T-cell (primary cell): ENCODE results near the gene HBP1. TPM values are rescaled to one million over a fixed set of nuclear protein-coding genes. Genes with fewer than 3 reads are reported as not detected.
A peak's percentile ranks its signal among the peaks of the same experiment; 100 is the strongest.
"Not testable (repeated sequence)": the region's sequence is repeated elsewhere in the genome, so short reads cannot be mapped to it uniquely, and the experiment has no call there.

Experiments
- ATAC-seq, 4 experiments: fragments of 200-7000 bp in 3 of 4; fragments of 150-1000 bp in 1 of 4; cut with Tn5 transposase; replicated peaks in 1 of 4; 1 replicate in 3 of 4; 2 replicates in 1 of 4; pipeline ENCODE4 v1.10.0; 2021; ENCODE audit warnings: moderate library complexity in 3 of 4, mild to moderate bottlenecking in 2 of 4, moderate number of reproducible peaks in 1 of 4
- CTCF ChIA-PET, 2 donors: fragments of 300-600 bp; sonication (Branson Sonifier 250); formaldehyde crosslinking; loops; one replicate each; lab custom pipeline; 2022; ENCODE audit warnings: antibody characterized with exemption in 2 of 2; lab: Charles Lee
- POLR2A ChIA-PET, 2 donors: fragments of 300-600 bp; sonication (Branson Sonifier 250); formaldehyde crosslinking; loops; one replicate each; lab custom pipeline; 2022; ENCODE audit warnings: antibody characterized with exemption in 2 of 2; lab: Charles Lee
- DNase-seq, 35 experiments: peaks; one replicate each; pipeline versions ENCODE4 v3.0.0 to v3.0.0-alpha.2; 2013 to 2023
- H3K27ac ChIP-seq: one replicate; pipeline ENCODE4 v1.5.1; 2013; ENCODE audit warnings: low read length
- H3K27me3 ChIP-seq, 2 experiments: replicated peaks in 1 of 2; 1 replicate in 1 of 2; 2 replicates in 1 of 2; pipeline versions ENCODE4 v1.6.1 to v1.7.0; 2013; ENCODE audit warnings: low read length in 1 of 2, mixed read lengths in 1 of 2; ENCODE audit not compliant: control insufficient read depth in 2 of 2, insufficient read depth in 2 of 2; ENCODE audit errors: extremely low read depth in 1 of 2
- H3K36me3 ChIP-seq, 2 donors: 1 replicate in 1 of 2; 2 replicates in 1 of 2; pipeline versions ENCODE4 v1.6.1 to v1.7.0; 2013; ENCODE audit warnings: low read length in 1 of 2; ENCODE audit not compliant: control insufficient read depth in 2 of 2, insufficient read depth in 1 of 2; ENCODE audit errors: extremely low read depth in 1 of 2
- H3K4me1 ChIP-seq, 2 experiments: 1 replicate in 1 of 2; 2 replicates in 1 of 2; pipeline versions ENCODE4 v1.6.1 to v1.7.0; 2013; ENCODE audit warnings: low read length in 2 of 2, mixed read lengths in 1 of 2; ENCODE audit not compliant: insufficient read depth in 2 of 2, control insufficient read depth in 1 of 2; ENCODE audit errors: extremely low read depth in 1 of 2
- H3K4me3 ChIP-seq, 2 donors: 1 replicate in 1 of 2; 2 replicates in 1 of 2; pipeline versions ENCODE4 v1.5.1 to v1.7.0; 2013; ENCODE audit warnings: mild to moderate bottlenecking in 2 of 2, low read length in 1 of 2, moderate library complexity in 1 of 2; ENCODE audit not compliant: control insufficient read depth in 1 of 2; ENCODE audit errors: extremely low read depth in 1 of 2
- H3K9me3 ChIP-seq: 2 replicates; pipeline ENCODE4 v1.7.0; 2013
- H3K27ac Mint-ChIP-seq, 2 donors: one replicate each; pipeline ENCODE4 v1.8.0; 2020 to 2021; ENCODE audit warnings: mild to moderate bottlenecking in 2 of 2, mixed read lengths in 2 of 2
- H3K27me3 Mint-ChIP-seq, 2 donors: one replicate each; pipeline ENCODE4 v1.8.0; 2021 to 2022; ENCODE audit warnings: mixed read lengths in 2 of 2
- H3K36me3 Mint-ChIP-seq: one replicate; pipeline ENCODE4 v1.8.0; 2021; ENCODE audit warnings: mixed read lengths
- H3K4me1 Mint-ChIP-seq, 3 donors: one replicate each; pipeline ENCODE4 v1.8.0; 2020 to 2022; ENCODE audit warnings: mixed read lengths in 3 of 3, mild to moderate bottlenecking in 1 of 3
- H3K4me3 Mint-ChIP-seq, 3 donors: one replicate each; pipeline ENCODE4 v1.8.0; 2020 to 2022; ENCODE audit warnings: mild to moderate bottlenecking in 3 of 3, mixed read lengths in 3 of 3, moderate library complexity in 3 of 3
- H3K9me3 Mint-ChIP-seq, 3 donors: one replicate each; pipeline ENCODE4 v1.8.0; 2020 to 2022; ENCODE audit warnings: mixed read lengths in 3 of 3
- whole genome bisulfite sequencing: methylation state at CpG from one replicate; pipeline ENCODE4 v1.1.5; 2013; ENCODE audit warnings: missing lambda C conversion rate; ENCODE audit not compliant: insufficient coverage; 5-methylcytosine and 5-hydroxymethylcytosine counted together
- total RNA-seq, 35 experiments: library from RNA in 6 of 35; stranded (reverse) in 6 of 35; fragments of 120-200 nt in 1 of 35; gene quantifications; one replicate each; pipeline versions ENCODE4 v1.2.1 to v1.2.4 and lab custom pipeline; 2013 to 2026

Gene HBP1
- total RNA-seq, 5 donors from 2014 or later (not counting 1 experiment from before 2014, with no cell fraction given), result 78.6 to 211 (median 92.0) TPM

GRCh38 chr7:107128217-107128616 is 40.6 kb upstream of the HBP1 start:
- no peaks in the 10 kb centered on the region for H3K9me3 ChIP-seq
- ATAC-seq (no peak), DNase-seq (no peak)
- CTCF ChIA-PET, result no interaction called here
- H3K4me3 Mint-ChIP-seq, result no peak overlapping the region
- H3K27me3 ChIP-seq, result no peaks in the 10 kb centered on the region
- peaks cover 9 to 14% of the 10 kb centered on the region in 2 experiments for H3K4me1 ChIP-seq
- H3K4me1 Mint-ChIP-seq, result peaks cover 22 to 30% (median 24%) of the 10 kb centered on the region in 3 donors
- H3K27me3 Mint-ChIP-seq, result no peaks in the 10 kb centered on the region
- no peak overlapping the region for H3K27ac ChIP-seq
- WGBS, result 100% methylated on average over 1 of the region's 2 CpGs
- no peak overlapping the region for H3K4me3 ChIP-seq
- H3K36me3 Mint-ChIP-seq, result no peaks in the 10 kb centered on the region
- peak overlapping the region in 1 of 2 donors; percentile 17 for H3K27ac Mint-ChIP-seq
- no peaks in the 10 kb centered on the region for H3K36me3 ChIP-seq
- no peaks in the 10 kb centered on the region for H3K9me3 Mint-ChIP-seq
- POLR2A ChIA-PET, result no interaction called here

GRCh38 chr7:107128748-107129147 is 40.1 kb upstream of the HBP1 start:
- H3K4me1 ChIP-seq, result peaks cover 9 to 14% of the 10 kb centered on the region in 2 experiments
- H3K27me3 ChIP-seq, result no peaks in the 10 kb centered on the region
- H3K4me1 Mint-ChIP-seq, result peaks cover 22 to 30% (median 24%) of the 10 kb centered on the region in 3 donors
- no peak overlapping the region for H3K27ac Mint-ChIP-seq
- DNase-seq (no peak), ATAC-seq (no peak)
- no peaks in the 10 kb centered on the region for H3K36me3 ChIP-seq
- ChIA-PET CTCF (no interaction called here), POLR2A (no interaction called here)
- no peak overlapping the region for H3K4me3 Mint-ChIP-seq
- H3K27ac ChIP-seq, result no peak overlapping the region
- no peaks in the 10 kb centered on the region for H3K36me3 Mint-ChIP-seq
- no CpG with 5 or more reads among the region's 3 CpGs for WGBS
- no peaks in the 10 kb centered on the region for H3K9me3 Mint-ChIP-seq
- H3K4me3 ChIP-seq, result no peak overlapping the region
- H3K27me3 Mint-ChIP-seq, result no peaks in the 10 kb centered on the region
- H3K9me3 ChIP-seq, result no peaks in the 10 kb centered on the region

GRCh38 chr7:107130487-107131220 is 38.1 kb upstream of the HBP1 start:
- Mint-ChIP-seq H3K9me3 (no peaks in the 10 kb centered on the region), H3K4me3 (no peak overlapping the region), H3K36me3 (no peaks in the 10 kb centered on the region), H3K27ac (no peak overlapping the region), H3K4me1 (peaks cover 17 to 24% (median 17%) of the 10 kb centered on the region in 3 donors), H3K27me3 (no peaks in the 10 kb centered on the region)
- ChIA-PET CTCF (interaction anchor here (0.6 to 1.9 kb wide), 6 partner anchors 8 to 394 kb away, joined by 3 to 9 read pairs (median 4); no protein-coding TSS in a partner anchor), POLR2A (interaction anchor here in 1 of 2 donors (0.5 to 0.7 kb wide), 2 partner anchors 12 to 36 kb away, joined by 3 to 4 read pairs; no protein-coding TSS in a partner anchor)
- no CpG with 5 or more reads among the region's 6 CpGs for WGBS
- ATAC-seq (no peak), DNase-seq (no peak)
- peaks cover 9 to 10% of the 10 kb centered on the region in 2 experiments for H3K4me1 ChIP-seq
- H3K27me3 ChIP-seq, result no peaks in the 10 kb centered on the region
- H3K27ac ChIP-seq, result no peak overlapping the region
- no peaks in the 10 kb centered on the region for H3K9me3 ChIP-seq
- no peaks in the 10 kb centered on the region for H3K36me3 ChIP-seq
- no peak overlapping the region for H3K4me3 ChIP-seq

- no peak overlapping the region for H3K4me3 ChIP-seq
- no peaks in the 10 kb centered on the region for H3K9me3 ChIP-seq
- Mint-ChIP-seq H3K36me3 (no peaks in the 10 kb centered on the region), H3K27ac (no peak overlapping the region), H3K9me3 (no peaks in the 10 kb centered on the region), H3K4me3 (no peak overlapping the region), H3K27me3 (no peaks in the 10 kb centered on the region), H3K4me1 (no peaks in the 10 kb centered on the region)
- H3K27me3 ChIP-seq, result no peaks in the 10 kb centered on the region
- POLR2A ChIA-PET, result no interaction called here
- ATAC-seq (no peak), DNase-seq (no peak)
- CTCF ChIA-PET, result interaction anchor here (0.8 to 1.7 kb wide), 3 partner anchors 16 to 186 kb away, joined by 3 to 4 read pairs (median 3); no protein-coding TSS in a partner anchor
- WGBS, result 75% methylated on average over 1 of the region's 2 CpGs
- H3K36me3 ChIP-seq, result no peaks in the 10 kb centered on the region
- no peak overlapping the region for H3K27ac ChIP-seq
- no peaks in the 10 kb centered on the region for H3K4me1 ChIP-seq
Observed at GRCh38 chr7:107133396-107133795, 35.4 kb upstream of the HBP1 start.

- Mint-ChIP-seq H3K4me3 (no peak overlapping the region), H3K27me3 (no peaks in the 10 kb centered on the region), H3K9me3 (no peaks in the 10 kb centered on the region), H3K36me3 (no peaks in the 10 kb centered on the region), H3K27ac (no peak overlapping the region), H3K4me1 (no peaks in the 10 kb centered on the region)
- H3K9me3 ChIP-seq, result no peaks in the 10 kb centered on the region
- ChIA-PET CTCF (interaction anchor here (0.7 to 1.6 kb wide), 5 partner anchors 8 to 13 kb away, joined by 3 to 4 read pairs (median 3); no protein-coding TSS in a partner anchor), POLR2A (interaction anchor here in 1 of 2 donors (0.5 to 1.0 kb wide), 2 partner anchors 12 to 14 kb away, joined by 3 to 10 read pairs; no protein-coding TSS in a partner anchor)
- H3K27me3 ChIP-seq, result no peaks in the 10 kb centered on the region
- no peak overlapping the region for H3K4me3 ChIP-seq
- no peak overlapping the region for H3K27ac ChIP-seq
- H3K4me1 ChIP-seq, result no peaks in the 10 kb centered on the region
- no peak for ATAC-seq
- no peaks in the 10 kb centered on the region for H3K36me3 ChIP-seq
- 89% methylated on average over 7 of the region's 7 CpGs for WGBS
- DNase-seq, result no peak
Observed at GRCh38 chr7:107138696-107139420, 29.9 kb upstream of the HBP1 start.

- H3K9me3 ChIP-seq, DNase-seq, POLR2A ChIA-PET, H3K4me3 Mint-ChIP-seq, H3K27ac Mint-ChIP-seq, H3K4me1 ChIP-seq, ATAC-seq, H3K27me3 ChIP-seq, H3K36me3 ChIP-seq, H3K9me3 Mint-ChIP-seq, H3K4me1 Mint-ChIP-seq, H3K27me3 Mint-ChIP-seq, H3K4me3 ChIP-seq, H3K27ac ChIP-seq, H3K36me3 Mint-ChIP-seq: not testable (repeated sequence)
- WGBS, result 100% methylated on average over 2 of the region's 5 CpGs
- CTCF ChIA-PET, result interaction anchor here in 1 of 2 donors (0.7 kb wide), 2 partner anchors 12 to 92 kb away, joined by 4 to 6 read pairs; no protein-coding TSS in a partner anchor
Observed at GRCh38 chr7:107143875-107144274, 24.9 kb upstream of the HBP1 start.
